ENCODE measurements around the gene ZNF778. TPM values are rescaled to one million over a fixed set of nuclear protein-coding genes. Genes with fewer than 3 reads are reported as not detected.

The ZNF778 gene
- total and polyA plus RNA-seq, 2 experiments from 2014 or later = 1.3 to 2.9 TPM

- Histone ChIP-seq H3K36me3 (replicated peaks; ENCODE audit: insufficient read depth, low read depth) (no peaks in the 10 kb centered on the region), H3K4me2 (no peak overlapping the region), H3K27me3 (no peaks in the 10 kb centered on the region), H3K4me1 (ENCODE audit: insufficient read depth) (no peaks in the 10 kb centered on the region), H3K27ac (no peak overlapping the region), H3K79me2 (no peaks in the 10 kb centered on the region), H3K9me3 (ENCODE audit: low read depth) (no peaks in the 10 kb centered on the region), H4K20me1 (ENCODE audit: insufficient read depth, poor library complexity, severe bottlenecking) (no peaks in the 10 kb centered on the region), H3K9me2 (replicated peaks; ENCODE audit: insufficient read depth) (no peaks in the 10 kb centered on the region), H2AFZ (no peak overlapping the region), H3K4me3 (no peak overlapping the region)
- DNase-seq (ENCODE audit: low spot score) = no peak
- 86% methylated on average over 11 of the region's 11 CpGs for WGBS (ENCODE audit: low lambda C conversion rate, missing lambda C conversion rate)
- no peak for TF ChIP-seq EZH2phosphoT487 (IDR thresholded peaks at IDR 0.05; ENCODE audit: low read depth, severe bottlenecking, unreplicated experiment)
- no peak for TF ChIP-seq CTCF (IDR thresholded peaks at IDR 0.05; ENCODE audit: poor library complexity)
- TF ChIP-seq EZH2 (IDR thresholded peaks at IDR 0.05; ENCODE audit: borderline replicate concordance) = no peak
Measured at GRCh38 chr16:89210165-89210903, 7.2 kb upstream of the ZNF778 start.

GRCh38 chr16:89210904-89211515 is 6.5 kb upstream of the ZNF778 start:
- H3K27me3 ChIP-seq = no peaks in the 10 kb centered on the region
- no peak overlapping the region for H2AFZ ChIP-seq
- H3K9me2 ChIP-seq (replicated peaks; ENCODE audit: insufficient read depth) = no peaks in the 10 kb centered on the region
- DNase-seq (ENCODE audit: low spot score) = no peak
- no peaks in the 10 kb centered on the region for H4K20me1 ChIP-seq (ENCODE audit: insufficient read depth, poor library complexity, severe bottlenecking)
- H3K36me3 ChIP-seq (replicated peaks; ENCODE audit: insufficient read depth, low read depth) = no peaks in the 10 kb centered on the region
- no peaks in the 10 kb centered on the region for H3K79me2 ChIP-seq
- H3K4me2 ChIP-seq = no peak overlapping the region
- H3K9me3 ChIP-seq (ENCODE audit: low read depth) = no peaks in the 10 kb centered on the region
- no peaks in the 10 kb centered on the region for H3K4me1 ChIP-seq (ENCODE audit: insufficient read depth)
- TF ChIP-seq CTCF (IDR thresholded peaks at IDR 0.05; ENCODE audit: poor library complexity) (no peak), EZH2 (IDR thresholded peaks at IDR 0.05; ENCODE audit: borderline replicate concordance) (no peak), EZH2phosphoT487 (IDR thresholded peaks at IDR 0.05; ENCODE audit: low read depth, severe bottlenecking, unreplicated experiment) (no peak)
- no peak overlapping the region for H3K27ac ChIP-seq
- H3K4me3 ChIP-seq = no peak overlapping the region
- 68% methylated on average over 14 of the region's 15 CpGs for WGBS (ENCODE audit: low lambda C conversion rate, missing lambda C conversion rate)

- Histone ChIP-seq H3K9me2 (replicated peaks; ENCODE audit: insufficient read depth) (no peaks in the 10 kb centered on the region), H3K4me1 (ENCODE audit: insufficient read depth) (peaks cover 3% of the 10 kb centered on the region), H3K27me3 (no peaks in the 10 kb centered on the region), H4K20me1 (ENCODE audit: insufficient read depth, poor library complexity, severe bottlenecking) (no peaks in the 10 kb centered on the region), H3K4me3 (peak overlapping the region; percentile 97), H3K9me3 (ENCODE audit: low read depth) (no peaks in the 10 kb centered on the region), H3K36me3 (replicated peaks; ENCODE audit: insufficient read depth, low read depth) (no peaks in the 10 kb centered on the region), H2AFZ (peak overlapping the region; percentile 70), H3K4me2 (peak overlapping the region; percentile 90), H3K79me2 (peaks cover 21% of the 10 kb centered on the region), H3K27ac (peak overlapping the region; percentile 97)
- TF ChIP-seq EZH2 (IDR thresholded peaks at IDR 0.05; ENCODE audit: borderline replicate concordance) = no peak
- TF ChIP-seq CTCF (IDR thresholded peaks at IDR 0.05; ENCODE audit: poor library complexity) = peak; percentile 78
- peak; percentile 89 for DNase-seq (ENCODE audit: low spot score)
- WGBS (ENCODE audit: low lambda C conversion rate, missing lambda C conversion rate) = 5% methylated on average over 25 of the region's 25 CpGs
Measured at GRCh38 chr16:89216315-89217137, 977 bp upstream of the ZNF778 start.

Measured in hepatocyte (in vitro differentiated cells).